ENCODE measurements around the gene VCPKMT. TPM values are rescaled to one million over a fixed set of nuclear protein-coding genes. Genes with fewer than 3 reads are reported as not detected.

The VCPKMT gene
- total RNA-seq, 1 experiment from 2014 or later: 10.0 TPM

DNA sequence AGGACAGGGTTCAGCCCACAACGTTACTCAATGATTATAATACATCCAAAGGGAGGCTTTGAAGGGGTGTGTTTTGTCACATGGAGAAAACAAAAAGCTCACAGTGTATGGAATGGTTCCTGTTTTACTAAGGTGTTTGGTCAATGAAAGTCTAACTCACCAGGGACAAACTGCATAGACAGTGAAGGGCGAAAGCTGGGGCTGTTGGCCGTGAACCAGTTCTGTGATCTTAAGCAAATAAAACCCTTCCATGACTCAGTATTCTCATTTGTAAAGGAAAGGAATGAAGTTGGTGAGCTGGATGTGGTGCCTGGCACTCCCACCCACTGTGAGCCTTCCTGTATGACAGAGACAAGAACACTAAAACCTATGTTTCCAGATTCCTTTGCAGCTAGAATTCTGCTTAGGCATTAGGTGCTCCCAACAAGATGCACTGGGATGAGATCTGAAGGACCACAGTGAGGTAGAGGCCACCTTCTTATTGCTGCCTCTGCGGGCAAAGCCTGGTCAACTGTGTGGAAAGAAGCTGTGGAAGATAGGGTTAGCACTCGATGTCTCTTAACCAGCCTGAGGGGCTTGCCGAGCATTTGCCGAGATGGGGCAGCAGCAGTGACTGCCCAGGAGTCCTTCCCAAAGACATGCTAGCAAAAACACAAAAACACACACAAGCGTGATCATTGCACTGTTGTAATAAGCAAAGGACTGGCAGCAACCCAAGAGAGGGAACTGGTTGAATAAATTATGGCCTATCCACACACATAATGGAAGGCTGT is 48.5 kb downstream of the VCPKMT start:
- DNase-seq (ENCODE audit: low read depth): peak; percentile 52

DNA sequence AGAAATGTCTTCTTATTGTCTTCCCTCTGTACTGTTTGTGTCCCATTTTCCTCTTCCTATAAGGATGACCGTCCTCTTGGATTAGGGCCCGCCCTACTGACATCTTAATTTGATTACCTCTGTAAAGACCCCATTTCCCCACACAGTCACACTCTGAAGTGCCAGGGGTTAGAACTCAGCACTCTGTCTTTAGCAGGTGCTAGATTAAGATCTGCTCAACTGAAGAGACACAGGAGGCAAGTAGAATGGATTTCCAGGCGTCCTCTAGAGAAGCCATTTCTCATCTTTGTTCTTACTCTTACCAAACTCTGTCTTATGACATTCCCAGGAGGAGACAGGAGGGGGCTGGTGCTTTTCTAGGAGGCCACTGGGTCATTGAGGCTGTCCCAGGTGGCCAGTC is 50.8 kb downstream of the VCPKMT start:
- DNase-seq (ENCODE audit: low read depth): no peak

DNA sequence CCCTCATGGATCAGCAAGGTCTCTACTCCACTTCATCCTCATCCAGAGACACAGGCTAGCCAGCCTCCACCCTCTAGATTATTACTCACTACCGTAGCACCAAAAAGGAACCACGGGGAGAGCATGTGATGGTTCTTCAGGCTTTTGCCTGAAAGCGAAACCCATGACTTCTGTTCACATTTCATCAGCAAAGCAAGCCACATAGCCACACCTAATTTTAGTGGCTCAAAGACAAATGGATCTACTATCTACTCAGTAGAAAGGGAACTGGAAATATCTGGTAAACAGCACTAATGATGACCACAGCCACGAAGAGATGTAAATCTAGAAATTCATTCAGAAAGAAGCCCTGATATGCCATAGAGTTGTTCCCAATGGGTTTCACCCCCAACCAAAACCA is 51.4 kb downstream of the VCPKMT start:
- DNase-seq (ENCODE audit: low read depth): peak; percentile 79

DNA sequence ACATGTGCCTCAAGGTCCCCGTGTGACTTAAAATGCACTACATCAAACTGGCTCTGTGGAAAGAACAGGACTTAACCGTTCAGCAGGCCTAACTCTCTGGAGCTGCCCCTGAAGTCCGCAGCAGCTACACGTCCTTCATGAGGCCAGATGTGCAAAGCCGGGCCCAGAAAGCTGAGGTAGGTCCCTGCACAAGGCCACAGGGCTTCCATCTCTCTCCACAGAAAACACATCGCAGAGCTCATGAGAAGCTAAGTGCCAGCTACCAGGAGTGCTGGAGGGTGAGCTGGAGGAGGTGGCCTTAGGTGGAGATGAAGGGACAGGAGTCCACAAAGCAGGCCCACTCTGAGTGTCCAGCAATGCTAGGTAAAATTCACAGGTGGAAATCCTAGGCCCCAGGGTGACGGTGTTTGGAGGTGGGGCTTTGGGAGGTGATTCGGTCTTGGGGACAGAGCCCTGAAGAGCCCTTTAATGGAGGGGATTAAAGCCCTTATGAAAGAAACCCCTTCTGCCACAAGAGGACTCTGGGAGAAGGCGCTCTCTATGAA is 52.4 kb downstream of the VCPKMT start:
- DNase-seq (ENCODE audit: low read depth): no peak

- peak; percentile 88 for DNase-seq (ENCODE audit: low read depth)
Observed at GRCh38 chr14:50062438-50063085, 53.8 kb downstream of the VCPKMT start.

DNA sequence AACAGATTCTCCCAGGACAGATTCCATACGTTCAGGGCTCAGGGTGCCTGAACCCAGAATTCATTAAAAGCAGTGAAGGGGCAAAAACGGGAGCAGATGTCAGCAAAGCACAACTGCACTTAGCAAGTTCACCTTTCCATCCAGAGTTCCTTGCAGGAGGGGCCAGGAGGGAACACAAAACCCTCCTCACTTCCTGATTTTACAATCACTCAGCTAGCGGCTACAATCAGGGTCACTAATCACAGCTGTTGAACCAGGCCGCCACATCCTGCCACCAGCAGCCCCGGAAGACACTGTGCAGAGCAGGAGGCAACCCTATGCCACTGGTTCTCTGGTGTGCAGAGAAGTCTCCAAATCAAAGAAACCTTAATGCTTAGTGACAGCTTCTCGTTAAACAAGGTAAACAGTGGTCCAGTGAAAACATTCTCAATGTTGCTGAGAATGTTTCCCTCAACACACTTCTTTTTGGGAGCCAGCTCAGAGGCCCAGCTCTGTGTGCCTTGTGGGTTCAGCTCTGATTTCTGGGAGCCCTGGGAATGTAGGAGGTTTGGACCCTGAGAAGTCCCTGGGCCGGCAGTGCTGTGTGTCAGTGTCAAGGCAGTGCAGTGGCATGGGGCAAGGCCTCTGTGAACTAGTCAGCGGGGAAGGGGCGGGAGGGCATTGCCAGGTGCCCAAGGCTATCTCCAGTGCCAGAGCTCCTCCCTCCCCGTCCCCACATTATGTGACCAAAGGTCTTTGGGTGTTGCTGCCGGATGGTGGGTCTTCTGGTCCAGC is 54.5 kb downstream of the VCPKMT start:
- DNase-seq (ENCODE audit: low read depth): peak; percentile 86

GRCh38 chr14:50060871-50061663 is 55.3 kb downstream of the VCPKMT start:
- peak; percentile 95 for DNase-seq (ENCODE audit: low read depth)

GRCh38 chr14:50059763-50060616 is 56.4 kb downstream of the VCPKMT start:
- no peak for DNase-seq (ENCODE audit: low read depth)

Other genes with a start within 250 kb of the VCPKMT start
- gene ARF6, start 223.5 kb downstream of the VCPKMT start, total RNA-seq (2014; rRNA removed; shearing (Covaris generic)): 48.4 and 51.5 TPM in 2 replicates
- 19.3 and 21.6 TPM in 2 replicates for gene SOS2, start 115.0 kb upstream of the VCPKMT start, total RNA-seq (2014; rRNA removed; shearing (Covaris generic))
- 4.3 and 5.5 TPM in 2 replicates for gene L2HGDH, start 195.7 kb upstream of the VCPKMT start, total RNA-seq (2014; rRNA removed; shearing (Covaris generic))
- gene DMAC2L, start 195.8 kb upstream of the VCPKMT start, total RNA-seq (2014; rRNA removed; shearing (Covaris generic)): 8.8 and 9.0 TPM in 2 replicates

Data from RPMI7951 (cell line).